ENCODE data around the gene PARVB. TPM values are rescaled to one million over a fixed set of nuclear protein-coding genes. Genes with fewer than 3 reads are reported as not detected.

Gene PARVB
- total and polyA plus RNA-seq, 2 donors (not counting 3 experiments of a cell fraction or from before 2014, with no cell fraction given) = 155 to 162 TPM

DNA sequence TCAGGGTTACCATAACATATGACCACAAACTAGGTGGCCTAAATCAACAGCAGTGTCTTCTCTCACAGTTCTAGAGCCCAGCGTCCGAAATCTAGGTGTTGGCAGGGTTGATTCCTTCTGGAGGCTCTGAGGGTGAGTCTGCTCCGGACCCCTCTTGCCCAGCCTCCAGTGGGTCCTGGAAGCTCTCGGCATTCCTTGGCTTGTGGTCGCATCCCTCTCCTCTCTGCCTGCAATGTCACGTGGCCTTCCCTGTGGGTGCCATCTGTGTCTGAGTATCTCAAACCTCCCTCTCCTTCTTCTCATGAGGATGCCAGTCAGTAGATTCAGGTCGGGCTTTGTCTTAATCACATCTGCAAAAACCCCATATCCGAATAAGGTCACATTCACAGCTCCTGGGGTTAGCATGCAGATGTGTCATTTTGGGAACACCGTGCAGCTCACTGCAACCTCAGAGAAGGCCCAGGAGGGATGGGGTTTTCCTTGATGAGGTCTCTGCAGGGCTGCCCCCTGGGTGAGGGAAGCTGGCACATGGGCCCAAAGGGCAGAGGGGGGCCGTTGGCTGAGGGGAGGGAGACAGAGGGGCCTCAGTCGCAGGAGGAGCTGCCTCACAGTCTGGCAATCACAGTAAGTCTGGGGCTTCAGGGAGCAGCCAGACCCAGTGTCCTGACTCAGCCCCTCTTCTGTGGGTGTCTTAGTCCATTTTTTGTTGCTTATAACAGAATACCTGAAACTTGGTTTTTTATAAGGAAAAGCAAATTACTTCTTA, 197.8 kb downstream of the PARVB start:
- no peak for DNase-seq (ENCODE audit: low read depth, low spot score)
- no peaks in the 10 kb centered on the region for H3K4me1 ChIP-seq (ENCODE audit: control insufficient read depth, extremely low read depth, insufficient read depth, low read length)
- TF ChIP-seq EZH2 (IDR thresholded peaks at IDR 0.05; ENCODE audit: borderline replicate concordance, low read depth, low read length, severe bottlenecking) = no peak
- no peak for TF ChIP-seq FOS (IDR thresholded peaks at IDR 0.05; ENCODE audit: borderline replicate concordance, insufficient read depth, low read length)
- TF ChIP-seq GATA2 (IDR thresholded peaks at IDR 0.05; ENCODE audit: insufficient read depth, insufficient read length, low read depth, low read length) = no peak
- no peak for TF ChIP-seq MYC (IDR thresholded peaks at IDR 0.05; ENCODE audit: low read depth, low read length)
- TF ChIP-seq, protein P1, sequence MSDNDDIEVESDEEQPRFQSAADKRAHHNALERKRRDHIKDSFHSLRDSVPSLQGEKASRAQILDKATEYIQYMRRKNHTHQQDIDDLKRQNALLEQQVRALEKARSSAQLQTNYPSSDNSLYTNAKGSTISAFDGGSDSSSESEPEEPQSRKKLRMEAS (IDR thresholded peaks at IDR 0.05; ENCODE audit: insufficient read depth, insufficient read length) = no peak
- no peak for TF ChIP-seq POLR2A (IDR thresholded peaks at IDR 0.05; ENCODE audit: low read depth, low read length)
- no peak overlapping the region for H2AFZ ChIP-seq (ENCODE audit: low read depth, low read length)
- FAIRE-seq = no peak
- POLR2A ChIA-PET = no interaction called here
- CTCF ChIA-PET = no interaction called here
- no peak overlapping the region for H3K27ac ChIP-seq (ENCODE audit: insufficient read depth, low read depth, low read length)
- no peaks in the 10 kb centered on the region for H4K20me1 ChIP-seq (replicated peaks; ENCODE audit: control insufficient read depth, extremely low read depth, insufficient read depth, low read length)
- no peaks in the 10 kb centered on the region for H3K9me3 ChIP-seq (replicated peaks; ENCODE audit: control insufficient read depth, insufficient read depth, low read length)
- no peak overlapping the region for H3K4me2 ChIP-seq (ENCODE audit: insufficient read depth, low read length)
- H3K79me2 ChIP-seq (ENCODE audit: control insufficient read depth, insufficient read depth, low read length) = no peaks in the 10 kb centered on the region
- dilution Hi-C loops (cut with MboI; ENCODE audit: extremely low pct_ligation_motif_present, low sequenced_read_pairs) = no loop called here
- no peaks in the 10 kb centered on the region for H3K9me1 ChIP-seq (replicated peaks; ENCODE audit: control insufficient read depth, extremely low read depth, insufficient read depth, low read length)
- H3K4me3 ChIP-seq (replicated peaks in 1 of 3; ENCODE audit: insufficient read depth in 1 of 3, low read depth in 1 of 3, low read length in 3 of 3) = no peak overlapping the region
- intact Hi-C loops (cut with micrococcal nuclease) = no loop called here
- H3K9ac ChIP-seq (replicated peaks; ENCODE audit: extremely low read depth, insufficient read depth, low read length) = no peak overlapping the region
- H3K36me3 ChIP-seq (ENCODE audit: control insufficient read depth in 2 of 2, extremely low read depth in 1 of 2, insufficient read depth in 2 of 2, low read length in 2 of 2) = no peaks in the 10 kb centered on the region
- no peaks in the 10 kb centered on the region for H3K27me3 ChIP-seq (ENCODE audit: control insufficient read depth in 2 of 2, insufficient read depth in 2 of 2, low read length in 2 of 2)
- no TSS peak for BruUV-seq (replicated peaks)

Other genes starting within 250 kb of the PARVB start
- gene EFCAB6, start 212.0 kb upstream of the PARVB start, total RNA-seq = 0.31 and 0.32 TPM in 2 replicates
- gene EFCAB6, start 212.0 kb upstream of the PARVB start, polyA plus RNA-seq = 0.07 TPM in 1 of 2 replicates, not detected in the other
- gene SULT4A1, start 161.8 kb upstream of the PARVB start, total RNA-seq = 0.14 TPM in 1 of 2 replicates, not detected in the other
- 0.48 and 0.49 TPM in 2 replicates for gene SULT4A1, start 161.8 kb upstream of the PARVB start, polyA plus RNA-seq
- not detected in 2 replicates for gene PNPLA5, start 132.3 kb upstream of the PARVB start, total RNA-seq
- gene PNPLA5, start 132.3 kb upstream of the PARVB start, polyA plus RNA-seq = not detected in 2 replicates
- gene PNPLA3, start 100.5 kb upstream of the PARVB start, total RNA-seq = 12.1 and 12.3 TPM in 2 replicates
- gene PNPLA3, start 100.5 kb upstream of the PARVB start, polyA plus RNA-seq = 5.3 TPM in 2 replicates
- gene SAMM50, start 68.9 kb upstream of the PARVB start, total RNA-seq = 55.9 and 56.2 TPM in 2 replicates
- gene SAMM50, start 68.9 kb upstream of the PARVB start, polyA plus RNA-seq = 41.0 and 42.9 TPM in 2 replicates
- 0.82 TPM in 1 of 2 replicates, not detected in the other for gene PARVG, start 156.6 kb downstream of the PARVB start, total RNA-seq
- 0.02 TPM in 1 of 2 replicates, not detected in the other for gene PARVG, start 156.6 kb downstream of the PARVB start, polyA plus RNA-seq

Measured in endothelial cell of umbilical vein (primary cell).